Tibial nerve (tissue), 3 donors: ENCODE measurements around the gene PXT1.

Experiments
- CTCF ChIP-seq, 5 experiments: fragments of 200-600 bp in 3 of 5; fragments of 450-650 bp in 2 of 5; sonication (generic) in 3 of 5; IDR thresholded peaks; one replicate each; pipeline ENCODE4 v1.5.1; 2016 to 2019; ENCODE audit warnings: antibody characterized with exemption in 5 of 5, mild to moderate bottlenecking in 3 of 5, moderate library complexity in 2 of 5
- POLR2A ChIP-seq, 2 donors: fragments of 450-650 bp; IDR thresholded peaks; one replicate each; pipeline ENCODE4 v1.6.1; 2017; ENCODE audit warnings: antibody characterized with exemption in 2 of 2, mild to moderate bottlenecking in 2 of 2, moderate library complexity in 2 of 2

GRCh38 chr6:36381502-36382389 is 60.9 kb downstream of the PXT1 start:
- no peak for TF ChIP-seq CTCF (IDR thresholded peaks at IDR 0.05)
- TF ChIP-seq POLR2A (IDR thresholded peaks at IDR 0.05), result no peak
